ENCODE results near the gene MECR.
A peak's percentile ranks its signal among the peaks of the same experiment; 100 is the strongest.
"Not testable (repeated sequence)": the region's sequence is repeated elsewhere in the genome, so short reads cannot be mapped to it uniquely, and the experiment has no call there.

MECR gene

GRCh38 chr1:29169976-29170375 is 60.8 kb downstream of the MECR start:
- DNase-seq (ENCODE audit: low read depth in 2 of 2), result no peak

- no peak for DNase-seq (ENCODE audit: low read depth in 2 of 2)
Measured at GRCh38 chr1:29167904-29168303, 62.8 kb downstream of the MECR start.

DNA sequence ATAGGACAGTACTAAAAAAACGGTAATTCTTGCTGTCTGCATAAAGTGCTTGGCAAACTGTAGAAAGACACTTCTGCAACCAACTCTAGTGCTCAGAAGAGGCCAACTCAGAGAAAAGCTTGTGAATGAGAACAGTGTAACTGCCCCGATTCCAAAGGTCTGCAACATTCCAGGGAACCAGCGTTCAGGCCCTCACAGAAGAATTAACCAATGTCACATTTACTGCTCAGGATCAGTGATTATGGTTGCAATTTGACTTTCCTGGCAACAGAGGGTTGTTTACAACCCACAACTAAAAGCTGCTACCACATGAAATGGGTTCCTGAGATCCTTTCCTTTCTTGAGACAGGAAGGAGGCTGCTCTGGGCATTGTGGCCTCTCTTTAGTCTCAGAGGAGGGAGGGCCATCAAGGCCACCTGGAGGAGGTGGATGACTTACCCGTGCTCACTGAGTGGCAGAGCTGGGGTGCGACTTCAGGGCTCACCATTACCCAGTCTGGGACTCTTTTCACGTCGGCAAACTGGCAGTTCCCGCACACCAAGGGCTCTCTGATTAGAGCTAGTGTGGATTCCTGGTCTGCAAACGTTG is 64.3 kb downstream of the MECR start:
- no peak for DNase-seq (ENCODE audit: low read depth in 2 of 2)

DNA sequence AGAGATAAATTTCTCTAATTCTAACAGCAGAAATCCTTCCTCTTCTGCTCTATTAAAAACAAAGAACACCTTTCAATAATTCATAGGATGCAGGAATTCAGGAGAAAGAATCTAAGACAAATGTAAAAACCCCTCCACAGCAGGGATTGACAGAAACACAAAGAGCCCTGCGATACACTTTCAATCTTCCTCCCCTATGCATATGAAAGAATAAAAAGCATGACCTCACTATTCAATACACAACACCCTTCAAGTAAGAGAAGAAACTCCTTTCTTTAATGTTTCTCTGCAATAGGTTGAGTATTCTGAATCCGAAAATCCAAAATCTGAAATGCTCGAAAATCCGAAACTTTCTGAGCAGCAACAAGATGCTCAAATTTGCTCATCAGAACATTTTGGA is 66.1 kb downstream of the MECR start:
- DNase-seq (ENCODE audit: low read depth in 2 of 2), result no peak

DNA sequence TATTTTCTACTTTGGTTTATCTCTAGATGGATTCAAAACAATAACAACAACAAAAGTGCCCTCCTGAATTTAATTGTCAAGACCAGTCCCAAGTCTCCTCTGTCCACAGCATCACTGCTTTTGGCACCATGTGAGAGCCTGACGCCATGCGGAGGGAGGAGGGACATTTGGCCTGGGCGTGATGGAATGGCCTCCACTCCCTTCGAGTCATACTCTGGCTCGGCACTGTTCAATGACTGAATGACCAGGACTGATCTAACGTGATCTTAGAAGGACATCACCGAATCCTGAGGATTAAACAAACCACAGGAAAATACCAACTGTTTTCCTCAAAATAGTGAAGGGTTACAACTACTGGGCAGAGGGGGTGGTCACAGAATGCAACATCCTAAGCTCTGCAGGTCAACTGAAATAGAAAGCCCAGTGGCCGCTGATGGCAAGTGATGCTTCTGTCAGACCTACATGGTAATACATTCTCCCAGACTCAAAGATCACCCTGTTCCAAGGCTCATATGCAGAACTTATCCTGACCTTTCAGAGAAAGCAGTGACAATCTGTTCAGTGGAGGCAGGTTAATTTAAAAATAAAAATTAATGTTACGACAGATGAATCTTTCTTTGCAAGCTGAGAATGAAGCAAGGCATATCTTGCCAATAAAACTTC is 68.1 kb downstream of the MECR start:
- DNase-seq (ENCODE audit: low read depth in 2 of 2), result no peak

GRCh38 chr1:29162025-29162424 is 68.7 kb downstream of the MECR start:
- DNase-seq (ENCODE audit: low read depth in 2 of 2), result no peak

GRCh38 chr1:29159773-29160172 is 71.0 kb downstream of the MECR start:
- DNase-seq (ENCODE audit: low read depth in 2 of 2), result no peak

DNA sequence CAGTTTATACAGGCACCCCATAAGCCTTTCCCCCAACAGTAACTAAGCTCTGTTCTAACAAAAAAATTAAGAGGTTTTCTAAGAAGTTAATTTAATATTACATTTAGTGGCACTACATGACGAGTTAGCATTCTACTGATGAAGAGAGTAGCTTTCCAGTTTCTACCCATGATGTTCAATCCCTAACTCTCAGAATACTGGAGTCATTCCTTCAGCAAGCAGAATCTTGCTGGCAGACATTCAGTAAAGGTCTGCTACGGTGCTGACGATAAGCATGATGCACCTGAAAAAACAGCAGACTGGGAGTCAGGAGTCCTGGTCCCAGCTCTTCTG is 73.5 kb downstream of the MECR start:
- DNase-seq (ENCODE audit: low read depth in 2 of 2), result no peak

GRCh38 chr1:29156543-29157268 is 74.0 kb downstream of the MECR start:
- DNase-seq (ENCODE audit: low read depth in 2 of 2), result no peak

DNA sequence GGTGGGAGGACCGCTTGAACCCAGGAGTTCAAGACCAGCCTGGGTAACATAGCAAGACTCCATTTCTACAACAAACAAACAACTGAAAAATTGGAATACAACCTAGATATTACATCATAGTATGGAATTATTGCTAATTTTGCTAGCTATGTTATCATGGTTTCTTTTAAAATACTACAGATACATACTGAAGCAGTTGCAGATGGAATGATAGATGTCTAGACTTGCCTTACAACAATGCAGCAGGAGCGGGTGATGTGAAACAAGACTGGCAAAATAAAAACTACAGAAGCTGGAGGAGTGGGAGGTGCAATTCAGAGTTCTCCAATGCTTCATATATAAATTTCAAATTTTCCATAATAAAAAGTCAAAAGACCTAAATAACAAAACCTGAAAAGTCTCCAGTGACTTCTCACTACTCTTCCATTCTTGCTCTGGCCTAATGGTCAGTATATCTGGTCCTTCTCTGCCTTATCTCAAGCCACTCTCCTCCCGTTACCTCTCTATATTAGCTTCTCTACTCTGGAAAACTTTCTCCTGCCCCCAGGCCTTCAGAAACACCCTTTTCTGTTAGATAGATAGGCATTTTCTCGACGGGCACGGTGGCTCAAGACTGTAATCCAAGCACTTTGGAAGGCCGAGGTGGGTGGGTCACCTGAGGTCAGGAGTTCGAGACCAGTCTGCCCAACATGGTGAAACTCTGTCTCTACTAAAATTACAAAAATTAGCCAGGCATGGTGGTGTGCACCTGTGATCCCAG is 78.5 kb downstream of the MECR start:
- DNase-seq (ENCODE audit: low read depth in 2 of 2), result no peak

GRCh38 chr1:29150346-29150745 is 80.4 kb downstream of the MECR start:
- DNase-seq (ENCODE audit: low read depth in 2 of 2), result not testable (repeated sequence)

DNA sequence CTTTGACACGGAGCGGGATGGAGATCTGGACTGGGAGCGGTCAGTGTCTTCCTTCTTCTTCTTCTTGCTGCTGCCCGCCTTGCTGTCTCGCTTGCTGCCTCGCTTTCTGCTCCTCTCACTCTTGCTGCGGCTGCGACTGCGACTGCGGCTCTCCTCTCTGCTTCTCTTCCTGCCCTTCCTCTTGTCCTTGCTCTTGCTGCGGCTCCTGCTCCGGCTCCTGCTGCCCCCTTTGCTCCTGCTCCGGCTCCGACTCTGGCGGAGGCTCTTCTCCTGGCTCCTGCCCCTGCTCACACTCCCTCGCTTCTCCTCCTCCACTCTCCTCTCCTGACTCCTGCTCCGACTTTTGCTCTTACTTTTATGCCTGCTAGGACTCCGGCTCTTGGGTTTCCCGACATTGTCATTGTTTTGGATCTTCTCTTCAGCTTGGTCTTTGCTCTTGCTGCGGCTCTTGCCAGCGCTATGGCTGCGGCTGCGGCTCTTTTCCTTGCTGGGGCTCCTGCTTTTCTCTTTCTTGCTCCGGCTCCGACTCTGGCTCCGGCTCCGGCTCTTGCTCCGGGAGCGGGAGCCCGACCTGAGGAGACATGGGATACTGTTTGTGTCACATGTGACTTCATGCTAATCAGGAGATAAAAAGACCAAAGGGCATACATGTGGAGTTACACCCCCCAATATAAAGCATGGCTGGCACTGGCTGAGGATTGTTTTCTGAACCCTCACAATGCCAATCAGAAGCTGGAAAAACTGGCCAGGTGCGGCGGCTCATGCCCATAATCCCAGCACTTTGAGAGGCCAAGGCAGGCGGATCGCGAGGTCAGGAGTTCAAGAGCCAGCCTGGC is 81.9 kb downstream of the MECR start:
- DNase-seq (ENCODE audit: low read depth in 2 of 2), result no peak

- peak; percentile 81 to 82 for DNase-seq (ENCODE audit: low read depth in 2 of 2)
Measured at GRCh38 chr1:29145739-29146437, 84.8 kb downstream of the MECR start.

GRCh38 chr1:29144178-29144577 is 86.6 kb downstream of the MECR start:
- DNase-seq (ENCODE audit: low read depth in 2 of 2), result no peak

- DNase-seq (ENCODE audit: low read depth in 2 of 2), result no peak
Measured at GRCh38 chr1:29142714-29143113, 88.0 kb downstream of the MECR start.

All from fibroblast of skin of left quadriceps (primary cell).